Gastrocnemius medialis (tissue), 4 donors: Measurements from ENCODE around the gene ADSL.

Experiments used
- CTCF ChIP-seq, 5 experiments: fragments of 450-650 bp in 3 of 5; fragments of 200-600 bp in 2 of 5; sonication (generic) in 2 of 5; IDR thresholded peaks in 4 of 5; conservative IDR thresholded peaks in 1 of 5; 1 replicate in 4 of 5; 2 replicates in 1 of 5; pipeline ENCODE4 v1.5.1; 2016 to 2019; ENCODE audit warnings: antibody characterized with exemption in 5 of 5, mild to moderate bottlenecking in 3 of 5, moderate library complexity in 3 of 5
- POLR2A ChIP-seq, 2 donors: fragments of 450-650 bp; IDR thresholded peaks; one replicate each; pipeline ENCODE4 v1.6.1; 2017; ENCODE audit warnings: antibody characterized with exemption in 2 of 2, mild to moderate bottlenecking in 2 of 2, moderate library complexity in 2 of 2

DNA sequence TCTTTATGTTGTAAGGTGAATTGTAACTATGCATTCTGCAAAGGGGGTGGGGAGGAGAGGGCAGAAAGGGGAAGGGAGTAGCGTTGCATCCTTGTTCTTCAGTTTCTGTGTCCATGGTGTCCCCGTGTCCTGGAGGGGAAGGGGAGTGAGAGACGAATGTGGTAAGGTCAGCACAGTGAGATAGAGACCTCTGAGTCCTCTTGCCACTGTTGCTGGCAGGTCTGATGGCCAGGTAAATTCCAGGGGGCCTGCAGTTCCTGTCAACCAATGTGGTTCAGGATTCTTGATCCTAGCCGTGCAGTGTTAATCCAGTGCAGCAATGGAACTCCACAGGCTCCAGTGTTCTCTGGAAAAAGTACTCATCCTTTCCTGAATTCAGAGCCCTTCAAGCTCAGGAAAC is 14.6 kb upstream of the ADSL start:
- TF ChIP-seq POLR2A (IDR thresholded peaks at IDR 0.05), result no peak
- TF ChIP-seq CTCF (IDR thresholded peaks at IDR 0.05 in 4 of 5, conservative IDR thresholded peaks at IDR 0.05 in 1 of 5), result no peak
